ENCODE results near the gene PACSIN1. TPM values are rescaled to one million over a fixed set of nuclear protein-coding genes. Genes with fewer than 3 reads are reported as not detected.

PACSIN1 gene
- total RNA-seq, 1 experiment from 2014 or later: 5.0 TPM

DNA sequence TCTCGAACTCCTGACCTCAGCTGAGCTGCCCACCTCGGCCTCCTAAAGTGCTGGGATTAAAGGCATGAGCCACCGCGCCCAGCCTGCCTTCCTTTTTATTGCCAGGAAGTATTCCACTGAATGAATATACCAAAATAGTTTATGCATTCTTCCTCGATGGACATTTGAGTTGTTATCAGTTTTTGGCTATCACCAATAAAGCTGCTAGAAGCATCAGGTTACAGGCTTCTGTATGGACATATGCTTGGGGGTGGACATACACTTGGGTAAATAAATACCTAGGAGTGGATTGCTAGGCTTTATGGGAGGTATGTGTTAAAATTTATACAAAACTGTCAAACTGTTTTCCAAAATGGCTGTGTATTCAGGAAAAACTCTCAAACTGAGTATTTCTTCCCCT, 30.0 kb upstream of the PACSIN1 start:
- Histone ChIP-seq H3K4me2 (ENCODE audit: low read length) (no peak overlapping the region), H3K27ac (ENCODE audit: low read depth, low read length) (no peak overlapping the region), H3K9ac (ENCODE audit: low read length) (no peak overlapping the region), H3K79me2 (ENCODE audit: insufficient read depth, low read length) (no peaks in the 10 kb centered on the region), H3K9me3 (ENCODE audit: control insufficient read depth in 1 of 2, insufficient read depth in 1 of 2, low read depth in 1 of 2, low read length in 2 of 2) (no peaks in the 10 kb centered on the region), H4K20me1 (ENCODE audit: insufficient read depth) (no peaks in the 10 kb centered on the region), H3K36me3 (ENCODE audit: control insufficient read depth in 1 of 2, insufficient read depth in 2 of 2, low read length in 2 of 2) (no peaks in the 10 kb centered on the region), H3K9me2 (ENCODE audit: insufficient read depth) (no peaks in the 10 kb centered on the region), H2AFZ (ENCODE audit: low read depth, low read length, poor library complexity, severe bottlenecking) (no peak overlapping the region), H3K27me3 (ENCODE audit: insufficient read depth, low read length) (no peaks in the 10 kb centered on the region), H3K4me1 (ENCODE audit: control insufficient read depth in 1 of 2, insufficient read depth in 2 of 2, low read length in 2 of 2) (no peaks in the 10 kb centered on the region), H3K4me3 (replicated peaks in 1 of 2; ENCODE audit: low read depth in 1 of 2, low read length in 2 of 2) (no peak overlapping the region)
- ChIA-PET POLR2A (interaction anchor here (0.6 to 1.5 kb wide), 2 partner anchors 10 to 550 kb away, joined by 3 to 8 read pairs; partner anchors contain the start of gene RPS10), CTCF (no interaction called here), RAD21 (ENCODE audit: low non-redundant PET in 1 of 2, low total read pairs in 2 of 2, uncharacterized antibody in 2 of 2, unreplicated experiment in 2 of 2) (no interaction called here)
- intact Hi-C loops (cut with micrococcal nuclease): no loop called here
- BruUV-seq (replicated peaks): no TSS peak
- no peak for ATAC-seq
- TF ChIP-seq CBX3 (IDR thresholded peaks at IDR 0.05; ENCODE audit: low read depth) (no peak), ZNF274 (IDR thresholded peaks at IDR 0.05; ENCODE audit: low read depth, low read length) (no peak), EGR1 (IDR thresholded peaks at IDR 0.05; ENCODE audit: low read depth) (no peak), RAD21 (IDR thresholded peaks at IDR 0.05; ENCODE audit: low read depth) (no peak), POLR2A (IDR thresholded peaks at IDR 0.05; ENCODE audit: borderline replicate concordance, extremely low read depth, insufficient read depth, insufficient read length) (no peak), JUND (IDR thresholded peaks at IDR 0.05) (no peak), EZH2 (IDR thresholded peaks at IDR 0.05) (no peak), TCF7L2 (IDR thresholded peaks at IDR 0.05; ENCODE audit: borderline replicate concordance, extremely low read depth, insufficient read depth, insufficient read length) (no peak), SP1 (IDR thresholded peaks at IDR 0.05; ENCODE audit: low read depth) (no peak), YY1 (IDR thresholded peaks at IDR 0.05; ENCODE audit: extremely low read depth, insufficient replicate concordance, low read depth, low read length) (no peak), POLR2AphosphoS5 (IDR thresholded peaks at IDR 0.05; ENCODE audit: low read depth, low read length) (no peak), ZFX (IDR thresholded peaks at IDR 0.05) (no peak), FOSL1 (IDR thresholded peaks at IDR 0.05; ENCODE audit: low read depth) (no peak), SRF (IDR thresholded peaks at IDR 0.05; ENCODE audit: low read depth) (no peak), EZH2phosphoT487 (IDR thresholded peaks at IDR 0.05; ENCODE audit: borderline replicate concordance) (no peak)
- TF ChIP-seq, protein P1, sequence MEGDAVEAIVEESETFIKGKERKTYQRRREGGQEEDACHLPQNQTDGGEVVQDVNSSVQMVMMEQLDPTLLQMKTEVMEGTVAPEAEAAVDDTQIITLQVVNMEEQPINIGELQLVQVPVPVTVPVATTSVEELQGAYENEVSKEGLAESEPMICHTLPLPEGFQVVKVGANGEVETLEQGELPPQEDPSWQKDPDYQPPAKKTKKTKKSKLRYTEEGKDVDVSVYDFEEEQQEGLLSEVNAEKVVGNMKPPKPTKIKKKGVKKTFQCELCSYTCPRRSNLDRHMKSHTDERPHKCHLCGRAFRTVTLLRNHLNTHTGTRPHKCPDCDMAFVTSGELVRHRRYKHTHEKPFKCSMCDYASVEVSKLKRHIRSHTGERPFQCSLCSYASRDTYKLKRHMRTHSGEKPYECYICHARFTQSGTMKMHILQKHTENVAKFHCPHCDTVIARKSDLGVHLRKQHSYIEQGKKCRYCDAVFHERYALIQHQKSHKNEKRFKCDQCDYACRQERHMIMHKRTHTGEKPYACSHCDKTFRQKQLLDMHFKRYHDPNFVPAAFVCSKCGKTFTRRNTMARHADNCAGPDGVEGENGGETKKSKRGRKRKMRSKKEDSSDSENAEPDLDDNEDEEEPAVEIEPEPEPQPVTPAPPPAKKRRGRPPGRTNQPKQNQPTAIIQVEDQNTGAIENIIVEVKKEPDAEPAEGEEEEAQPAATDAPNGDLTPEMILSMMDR (IDR thresholded peaks at IDR 0.05 in 2 of 3, conservative IDR thresholded peaks at IDR 0.05 in 1 of 3; ENCODE audit: borderline replicate concordance in 1 of 3, insufficient read depth in 1 of 3, low read depth in 2 of 3, low read length in 2 of 3): no peak
- TF ChIP-seq, protein P2, sequence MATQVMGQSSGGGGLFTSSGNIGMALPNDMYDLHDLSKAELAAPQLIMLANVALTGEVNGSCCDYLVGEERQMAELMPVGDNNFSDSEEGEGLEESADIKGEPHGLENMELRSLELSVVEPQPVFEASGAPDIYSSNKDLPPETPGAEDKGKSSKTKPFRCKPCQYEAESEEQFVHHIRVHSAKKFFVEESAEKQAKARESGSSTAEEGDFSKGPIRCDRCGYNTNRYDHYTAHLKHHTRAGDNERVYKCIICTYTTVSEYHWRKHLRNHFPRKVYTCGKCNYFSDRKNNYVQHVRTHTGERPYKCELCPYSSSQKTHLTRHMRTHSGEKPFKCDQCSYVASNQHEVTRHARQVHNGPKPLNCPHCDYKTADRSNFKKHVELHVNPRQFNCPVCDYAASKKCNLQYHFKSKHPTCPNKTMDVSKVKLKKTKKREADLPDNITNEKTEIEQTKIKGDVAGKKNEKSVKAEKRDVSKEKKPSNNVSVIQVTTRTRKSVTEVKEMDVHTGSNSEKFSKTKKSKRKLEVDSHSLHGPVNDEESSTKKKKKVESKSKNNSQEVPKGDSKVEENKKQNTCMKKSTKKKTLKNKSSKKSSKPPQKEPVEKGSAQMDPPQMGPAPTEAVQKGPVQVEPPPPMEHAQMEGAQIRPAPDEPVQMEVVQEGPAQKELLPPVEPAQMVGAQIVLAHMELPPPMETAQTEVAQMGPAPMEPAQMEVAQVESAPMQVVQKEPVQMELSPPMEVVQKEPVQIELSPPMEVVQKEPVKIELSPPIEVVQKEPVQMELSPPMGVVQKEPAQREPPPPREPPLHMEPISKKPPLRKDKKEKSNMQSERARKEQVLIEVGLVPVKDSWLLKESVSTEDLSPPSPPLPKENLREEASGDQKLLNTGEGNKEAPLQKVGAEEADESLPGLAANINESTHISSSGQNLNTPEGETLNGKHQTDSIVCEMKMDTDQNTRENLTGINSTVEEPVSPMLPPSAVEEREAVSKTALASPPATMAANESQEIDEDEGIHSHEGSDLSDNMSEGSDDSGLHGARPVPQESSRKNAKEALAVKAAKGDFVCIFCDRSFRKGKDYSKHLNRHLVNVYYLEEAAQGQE (IDR thresholded peaks at IDR 0.05; ENCODE audit: low read depth): no peak
- DNase-seq (ENCODE audit: low read depth, low spot score): no peak
